ENCODE measurements around the gene NAT14. TPM values are rescaled to one million over a fixed set of nuclear protein-coding genes. Genes with fewer than 3 reads are reported as not detected.

NAT14 gene
- total RNA-seq, 1 experiment from 2014 or later, result 55.3 TPM

DNA sequence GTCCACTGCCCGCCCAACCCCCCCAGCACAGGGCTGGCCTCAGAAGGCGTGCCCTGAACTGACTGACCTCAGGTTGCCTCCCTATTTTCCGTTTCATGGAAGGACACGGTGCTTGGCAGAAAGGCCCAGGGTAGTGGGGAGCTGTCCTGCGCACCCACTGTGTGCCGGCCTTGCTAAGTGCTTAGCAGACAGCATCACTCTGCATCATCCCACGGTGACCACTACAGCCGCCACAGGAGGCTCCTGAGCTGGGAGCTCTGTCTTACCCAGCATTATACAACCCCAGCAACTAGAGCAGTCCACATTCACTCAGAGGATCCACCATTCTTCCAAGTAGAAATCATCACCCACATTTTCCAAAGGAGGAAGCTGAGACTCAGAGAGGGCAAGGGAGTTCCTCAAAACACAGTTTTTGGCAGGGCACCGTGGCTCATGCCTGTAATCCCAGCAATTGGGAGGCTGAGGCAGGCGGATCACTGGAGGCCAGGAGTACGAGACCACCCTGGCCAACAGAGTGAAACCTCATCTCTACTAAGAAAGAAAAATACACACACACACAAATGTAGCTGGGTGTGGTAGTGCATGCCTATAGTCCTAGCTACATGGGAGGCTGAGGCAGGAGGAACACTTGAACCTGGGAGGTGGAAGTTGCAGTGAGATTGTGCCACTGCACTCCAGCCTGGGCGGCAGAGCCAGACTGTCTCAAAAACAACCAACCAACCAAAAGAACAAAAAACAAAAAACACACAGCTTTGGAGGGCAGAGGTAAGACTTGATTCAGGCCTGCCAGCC, 50.4 kb downstream of the NAT14 start:
- RAD21 ChIA-PET (ENCODE audit: low non-redundant PET in 1 of 2, low total read pairs in 2 of 2, uncharacterized antibody in 2 of 2, unreplicated experiment in 2 of 2), result no interaction called here
- Histone ChIP-seq H3K4me2 (ENCODE audit: low read length) (no peak overlapping the region), H4K20me1 (ENCODE audit: insufficient read depth) (no peaks in the 10 kb centered on the region), H3K9me3 (ENCODE audit: control insufficient read depth in 1 of 2, insufficient read depth in 1 of 2, low read depth in 1 of 2, low read length in 2 of 2) (no peaks in the 10 kb centered on the region), H3K4me3 (replicated peaks in 1 of 2; ENCODE audit: low read depth in 1 of 2, low read length in 2 of 2) (no peak overlapping the region), H3K4me1 (ENCODE audit: control insufficient read depth in 1 of 2, insufficient read depth in 2 of 2, low read length in 2 of 2) (no peaks in the 10 kb centered on the region; a peak in 1 of 4 replicates), H2AFZ (ENCODE audit: low read depth, low read length, poor library complexity, severe bottlenecking) (no peak overlapping the region), H3K79me2 (ENCODE audit: insufficient read depth, low read length) (no peaks in the 10 kb centered on the region), H3K27ac (ENCODE audit: low read depth, low read length) (no peak overlapping the region), H3K36me3 (ENCODE audit: control insufficient read depth in 1 of 2, insufficient read depth in 2 of 2, low read length in 2 of 2) (no peaks in the 10 kb centered on the region), H3K9ac (ENCODE audit: low read length) (no peak overlapping the region), H3K9me2 (ENCODE audit: insufficient read depth) (no peaks in the 10 kb centered on the region), H3K27me3 (ENCODE audit: insufficient read depth, low read length) (no peaks in the 10 kb centered on the region)
- no peak for ATAC-seq
- CTCF ChIA-PET, result interaction anchor here (0.7 kb wide), 1 partner anchor 417 kb away, joined by 5 read pairs; no protein-coding TSS in a partner anchor
- TF ChIP-seq SP1 (IDR thresholded peaks at IDR 0.05; ENCODE audit: low read depth) (no peak), CBX3 (IDR thresholded peaks at IDR 0.05; ENCODE audit: low read depth) (no peak), TCF7L2 (IDR thresholded peaks at IDR 0.05; ENCODE audit: borderline replicate concordance, extremely low read depth, insufficient read depth, insufficient read length) (no peak), SIN3A (IDR thresholded peaks at IDR 0.05; ENCODE audit: low read depth) (no peak), EZH2 (IDR thresholded peaks at IDR 0.05) (no peak), EZH2phosphoT487 (IDR thresholded peaks at IDR 0.05; ENCODE audit: borderline replicate concordance) (no peak), POLR2AphosphoS5 (IDR thresholded peaks at IDR 0.05; ENCODE audit: low read depth, low read length) (no peak), EGR1 (IDR thresholded peaks at IDR 0.05; ENCODE audit: low read depth) (no peak), ELF1 (IDR thresholded peaks at IDR 0.05; ENCODE audit: borderline replicate concordance, low read depth) (no peak), YY1 (IDR thresholded peaks at IDR 0.05; ENCODE audit: extremely low read depth, insufficient replicate concordance, low read depth, low read length) (no peak), JUND (IDR thresholded peaks at IDR 0.05) (no peak), RAD21 (IDR thresholded peaks at IDR 0.05; ENCODE audit: low read depth) (no peak), CEBPB (IDR thresholded peaks at IDR 0.05; ENCODE audit: low read depth) (no peak), POLR2A (IDR thresholded peaks at IDR 0.05; ENCODE audit: borderline replicate concordance, extremely low read depth, insufficient read depth, insufficient read length) (no peak)
- TF ChIP-seq, protein P1, sequence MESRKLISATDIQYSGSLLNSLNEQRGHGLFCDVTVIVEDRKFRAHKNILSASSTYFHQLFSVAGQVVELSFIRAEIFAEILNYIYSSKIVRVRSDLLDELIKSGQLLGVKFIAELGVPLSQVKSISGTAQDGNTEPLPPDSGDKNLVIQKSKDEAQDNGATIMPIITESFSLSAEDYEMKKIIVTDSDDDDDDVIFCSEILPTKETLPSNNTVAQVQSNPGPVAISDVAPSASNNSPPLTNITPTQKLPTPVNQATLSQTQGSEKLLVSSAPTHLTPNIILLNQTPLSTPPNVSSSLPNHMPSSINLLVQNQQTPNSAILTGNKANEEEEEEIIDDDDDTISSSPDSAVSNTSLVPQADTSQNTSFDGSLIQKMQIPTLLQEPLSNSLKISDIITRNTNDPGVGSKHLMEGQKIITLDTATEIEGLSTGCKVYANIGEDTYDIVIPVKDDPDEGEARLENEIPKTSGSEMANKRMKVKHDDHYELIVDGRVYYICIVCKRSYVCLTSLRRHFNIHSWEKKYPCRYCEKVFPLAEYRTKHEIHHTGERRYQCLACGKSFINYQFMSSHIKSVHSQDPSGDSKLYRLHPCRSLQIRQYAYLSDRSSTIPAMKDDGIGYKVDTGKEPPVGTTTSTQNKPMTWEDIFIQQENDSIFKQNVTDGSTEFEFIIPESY (IDR thresholded peaks at IDR 0.05; ENCODE audit: extremely low read depth, insufficient replicate concordance, low read length), result no peak
- TF ChIP-seq, protein P2, sequence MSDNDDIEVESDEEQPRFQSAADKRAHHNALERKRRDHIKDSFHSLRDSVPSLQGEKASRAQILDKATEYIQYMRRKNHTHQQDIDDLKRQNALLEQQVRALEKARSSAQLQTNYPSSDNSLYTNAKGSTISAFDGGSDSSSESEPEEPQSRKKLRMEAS (IDR thresholded peaks at IDR 0.05), result no peak
- TF ChIP-seq, protein P3, sequence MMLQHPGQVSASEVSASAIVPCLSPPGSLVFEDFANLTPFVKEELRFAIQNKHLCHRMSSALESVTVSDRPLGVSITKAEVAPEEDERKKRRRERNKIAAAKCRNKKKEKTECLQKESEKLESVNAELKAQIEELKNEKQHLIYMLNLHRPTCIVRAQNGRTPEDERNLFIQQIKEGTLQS (IDR thresholded peaks at IDR 0.05), result no peak
- TF ChIP-seq, protein P4, sequence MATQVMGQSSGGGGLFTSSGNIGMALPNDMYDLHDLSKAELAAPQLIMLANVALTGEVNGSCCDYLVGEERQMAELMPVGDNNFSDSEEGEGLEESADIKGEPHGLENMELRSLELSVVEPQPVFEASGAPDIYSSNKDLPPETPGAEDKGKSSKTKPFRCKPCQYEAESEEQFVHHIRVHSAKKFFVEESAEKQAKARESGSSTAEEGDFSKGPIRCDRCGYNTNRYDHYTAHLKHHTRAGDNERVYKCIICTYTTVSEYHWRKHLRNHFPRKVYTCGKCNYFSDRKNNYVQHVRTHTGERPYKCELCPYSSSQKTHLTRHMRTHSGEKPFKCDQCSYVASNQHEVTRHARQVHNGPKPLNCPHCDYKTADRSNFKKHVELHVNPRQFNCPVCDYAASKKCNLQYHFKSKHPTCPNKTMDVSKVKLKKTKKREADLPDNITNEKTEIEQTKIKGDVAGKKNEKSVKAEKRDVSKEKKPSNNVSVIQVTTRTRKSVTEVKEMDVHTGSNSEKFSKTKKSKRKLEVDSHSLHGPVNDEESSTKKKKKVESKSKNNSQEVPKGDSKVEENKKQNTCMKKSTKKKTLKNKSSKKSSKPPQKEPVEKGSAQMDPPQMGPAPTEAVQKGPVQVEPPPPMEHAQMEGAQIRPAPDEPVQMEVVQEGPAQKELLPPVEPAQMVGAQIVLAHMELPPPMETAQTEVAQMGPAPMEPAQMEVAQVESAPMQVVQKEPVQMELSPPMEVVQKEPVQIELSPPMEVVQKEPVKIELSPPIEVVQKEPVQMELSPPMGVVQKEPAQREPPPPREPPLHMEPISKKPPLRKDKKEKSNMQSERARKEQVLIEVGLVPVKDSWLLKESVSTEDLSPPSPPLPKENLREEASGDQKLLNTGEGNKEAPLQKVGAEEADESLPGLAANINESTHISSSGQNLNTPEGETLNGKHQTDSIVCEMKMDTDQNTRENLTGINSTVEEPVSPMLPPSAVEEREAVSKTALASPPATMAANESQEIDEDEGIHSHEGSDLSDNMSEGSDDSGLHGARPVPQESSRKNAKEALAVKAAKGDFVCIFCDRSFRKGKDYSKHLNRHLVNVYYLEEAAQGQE (IDR thresholded peaks at IDR 0.05; ENCODE audit: low read depth), result no peak
- intact Hi-C loops (cut with micrococcal nuclease), result no loop called here
- DNase-seq (ENCODE audit: low read depth, low spot score), result no peak
- BruUV-seq (replicated peaks), result no TSS peak
- POLR2A ChIA-PET, result interaction anchor here (1.1 kb wide), 1 partner anchor 64 kb away, joined by 3 read pairs; the partner anchor contains the start of gene FIZ1
